GM19351 (cell line): Measurements from ENCODE around the gene DSCAML1.

ENCODE experiments used
- ATAC-seq: cut with Tn5 transposase; IDR thresholded peaks from one replicate; pipeline ENCODE4 v1.9.1; 2021; ENCODE audit warnings: mild to moderate bottlenecking, moderate library complexity; ENCODE audit not compliant: unreplicated experiment

DSCAML1 gene

DNA sequence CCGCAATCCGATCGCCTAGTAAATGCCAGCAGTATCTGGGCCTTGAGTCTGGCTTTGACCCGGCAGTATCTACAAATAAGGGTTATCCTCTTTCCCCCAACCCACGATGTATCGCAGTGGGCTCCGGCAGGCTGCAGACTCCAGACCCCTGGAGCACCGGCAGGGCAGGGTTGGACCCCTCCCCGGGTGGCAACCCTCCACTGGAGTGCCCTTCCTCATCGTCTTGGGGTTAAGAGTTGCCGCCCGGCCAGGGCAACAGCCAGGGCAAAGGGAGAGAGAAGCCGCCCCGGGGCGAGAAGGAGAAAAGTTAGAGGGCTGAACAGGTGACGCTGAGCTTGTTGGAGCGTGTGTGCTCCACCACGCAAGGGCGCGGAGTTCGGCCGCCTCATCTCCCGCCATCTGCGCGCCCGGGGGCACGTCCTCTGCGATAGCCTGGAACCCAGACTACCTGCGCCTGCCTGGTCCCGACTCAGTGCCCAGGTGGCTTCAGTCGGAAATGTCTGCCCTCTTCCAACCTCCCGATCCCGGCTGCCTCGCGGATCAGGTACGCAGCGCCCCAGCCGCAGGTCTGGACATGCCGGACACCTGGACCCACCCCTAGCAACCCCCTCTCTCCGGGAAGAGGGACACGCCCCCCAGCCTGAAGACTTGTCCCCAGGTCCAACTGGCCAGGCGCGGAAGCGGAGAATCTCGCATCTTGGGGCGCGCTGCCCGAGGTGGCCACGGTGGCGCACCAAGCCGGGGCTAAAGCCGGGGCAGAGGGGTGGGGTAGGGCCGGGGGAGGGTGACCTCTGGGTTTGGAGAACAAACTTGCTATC is 1.2 kb downstream of the DSCAML1 start:
- no peak for ATAC-seq

DNA sequence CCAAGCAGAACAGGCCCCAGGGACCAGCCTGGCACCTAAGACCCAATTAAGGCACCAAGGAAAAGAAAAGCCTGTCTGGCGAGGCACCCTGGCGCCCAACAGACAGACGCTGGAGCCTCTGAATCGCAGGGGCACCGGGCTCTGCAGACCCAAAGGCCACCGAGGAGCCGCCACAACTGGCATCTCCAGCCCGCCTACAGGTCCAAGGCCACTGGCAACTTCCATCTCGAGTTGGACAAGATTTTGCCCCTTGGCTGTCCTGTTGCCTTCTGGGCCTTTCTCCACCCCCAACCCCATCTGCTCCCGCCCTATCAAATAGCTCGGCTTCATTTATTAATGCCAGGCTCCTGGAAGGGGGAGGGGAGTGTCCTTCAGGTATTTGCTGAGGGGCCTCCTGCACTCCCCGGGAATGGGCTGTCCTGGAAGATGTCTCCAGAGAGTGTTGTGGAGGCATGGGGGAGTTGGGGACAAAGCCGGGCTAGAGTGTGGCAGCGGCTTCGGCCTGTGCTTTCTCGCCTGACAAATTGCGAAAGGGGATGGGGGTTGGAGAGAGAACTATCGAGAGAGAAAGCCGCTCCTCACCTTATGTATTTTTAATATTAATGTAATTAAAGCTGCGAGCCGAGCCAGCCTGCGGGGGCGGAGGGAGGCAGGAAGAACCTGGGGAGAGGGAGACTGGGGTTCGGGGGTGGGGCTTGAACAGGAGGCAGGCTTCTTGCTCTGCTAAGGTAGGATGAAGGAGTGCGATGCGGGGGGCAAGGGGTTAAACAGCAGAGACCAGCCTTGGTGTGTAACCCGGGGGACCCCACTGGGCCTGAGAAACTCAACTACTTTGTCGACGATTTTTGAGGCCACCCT is 2.0 kb downstream of the DSCAML1 start:
- ATAC-seq = no peak

DNA sequence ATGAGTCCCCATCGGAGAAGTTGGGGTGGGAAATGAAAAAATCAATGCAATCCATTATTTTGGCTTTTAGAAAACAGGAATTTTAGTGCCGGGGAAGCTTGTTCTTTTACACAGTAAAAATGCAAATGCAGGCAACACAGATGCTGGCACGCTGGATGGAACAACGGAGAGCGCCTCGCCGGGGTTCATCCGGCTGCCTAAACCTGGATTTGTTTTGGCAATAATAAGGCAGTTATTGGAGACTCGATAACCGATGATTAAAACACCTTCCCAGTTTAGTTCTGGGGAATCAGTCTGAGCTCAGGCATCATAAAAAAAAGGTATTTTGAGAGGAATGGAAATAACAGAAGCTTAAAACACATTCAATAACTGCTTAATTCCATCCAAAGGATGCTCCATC is 2.9 kb downstream of the DSCAML1 start:
- no peak for ATAC-seq

DNA sequence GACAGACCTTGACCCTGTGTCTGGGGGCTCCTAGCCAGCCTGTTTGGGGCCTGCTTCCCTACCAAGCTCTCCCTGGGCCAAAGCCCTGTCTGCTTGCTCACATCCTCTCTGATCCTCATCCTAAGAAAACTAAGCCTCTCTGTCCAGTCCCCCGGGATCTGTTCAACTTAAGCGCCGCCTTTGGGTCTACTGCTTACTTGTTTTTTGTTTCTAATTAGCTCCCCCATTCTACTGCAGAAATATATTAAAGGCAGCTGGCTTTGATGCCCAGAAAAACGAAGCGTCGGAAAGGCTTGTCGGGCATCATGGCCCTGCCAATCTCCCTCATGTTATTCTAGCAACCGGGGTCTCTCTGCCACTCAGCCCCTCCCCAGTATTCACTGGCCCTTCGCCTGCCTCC is 3.4 kb downstream of the DSCAML1 start:
- no peak for ATAC-seq

DNA sequence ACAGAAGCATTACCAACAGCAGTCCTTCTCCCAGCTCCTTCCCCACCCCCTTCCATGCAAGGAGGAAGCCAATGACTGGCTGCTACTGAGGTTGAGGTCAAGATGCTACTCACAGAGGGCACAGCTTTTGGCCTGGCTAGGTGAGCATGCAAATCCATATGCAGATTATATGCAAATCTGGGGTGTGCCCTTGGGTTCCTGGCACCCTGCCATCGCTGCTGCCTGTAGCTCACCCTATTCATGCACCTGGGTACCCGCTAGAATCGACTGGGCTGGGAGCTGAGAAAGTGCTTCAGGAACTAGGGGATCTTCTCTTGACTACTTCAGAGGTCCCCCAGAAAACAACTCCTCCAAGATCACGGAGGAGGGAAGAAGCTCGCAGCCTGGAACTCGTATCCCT is 4.0 kb downstream of the DSCAML1 start:
- no peak for ATAC-seq

GRCh38 chr11:117792241-117792640 is 4.8 kb downstream of the DSCAML1 start:
- no peak for ATAC-seq

DNA sequence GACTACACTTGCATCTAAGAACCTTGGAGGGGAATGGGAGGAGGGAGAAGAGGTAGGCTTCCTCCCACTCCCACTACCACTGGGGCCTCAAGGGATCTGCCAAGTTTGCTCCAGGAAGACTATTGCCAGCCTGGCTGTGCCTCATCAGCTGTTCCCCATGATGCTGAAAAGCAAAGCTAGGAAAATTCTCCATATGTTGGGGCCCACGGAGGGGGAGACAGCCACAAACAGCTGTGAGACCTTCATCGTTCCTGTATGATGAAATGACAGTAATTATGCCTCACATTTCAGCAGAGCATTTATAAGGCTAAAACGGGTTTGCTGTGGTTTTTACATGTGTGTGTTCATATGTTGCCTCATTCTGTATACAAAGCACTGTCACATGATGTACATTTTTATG is 6.7 kb downstream of the DSCAML1 start:
- no peak for ATAC-seq

- no peak for ATAC-seq
These were observed 7.8 kb downstream of the DSCAML1 start for GRCh38 chr11:117789241-117789640.

GRCh38 chr11:117786135-117786870 is 10.7 kb downstream of the DSCAML1 start:
- ATAC-seq = no peak

DNA sequence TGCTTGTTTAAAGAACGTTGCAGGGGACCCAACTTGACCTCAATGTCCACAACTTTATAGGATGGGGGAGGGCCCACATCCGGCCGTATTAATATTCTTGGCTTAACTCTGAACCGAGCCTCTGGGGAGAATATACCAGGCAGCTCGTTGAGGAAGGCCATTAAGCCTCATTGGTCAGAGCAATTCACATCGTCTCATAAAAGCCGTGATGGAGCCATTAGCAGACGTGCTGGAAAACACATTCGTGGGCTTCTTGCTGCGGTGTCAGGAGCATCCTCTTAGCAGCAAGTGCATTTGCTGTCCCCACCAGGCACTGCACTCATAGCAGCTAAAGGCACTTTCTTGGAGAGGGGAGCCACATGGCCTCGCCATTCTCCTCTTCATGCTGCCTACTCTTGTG is 14.9 kb downstream of the DSCAML1 start:
- no peak for ATAC-seq

- no peak for ATAC-seq
These were observed 15.4 kb downstream of the DSCAML1 start for GRCh38 chr11:117781627-117782026.

DNA sequence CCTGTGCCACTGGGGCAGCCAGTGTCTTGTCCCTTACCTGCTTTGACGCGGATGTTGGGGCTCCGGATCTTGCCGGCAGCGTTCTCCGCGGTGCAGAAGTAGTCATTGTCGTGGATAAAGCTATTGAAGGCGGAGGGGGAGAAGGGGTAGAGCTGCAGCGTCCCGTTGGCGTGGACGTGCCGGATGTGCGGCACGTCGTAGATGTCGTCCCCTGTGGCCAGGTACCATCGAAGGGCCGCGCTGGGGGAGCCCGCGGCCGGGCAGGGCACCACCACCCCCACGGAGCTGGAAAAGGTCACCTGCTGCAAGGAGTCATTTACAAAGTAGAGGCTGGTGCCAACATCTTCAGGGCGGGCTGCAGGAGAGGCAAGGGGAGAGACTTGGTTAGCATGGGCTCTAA is 16.6 kb downstream of the DSCAML1 start:
- no peak for ATAC-seq

DNA sequence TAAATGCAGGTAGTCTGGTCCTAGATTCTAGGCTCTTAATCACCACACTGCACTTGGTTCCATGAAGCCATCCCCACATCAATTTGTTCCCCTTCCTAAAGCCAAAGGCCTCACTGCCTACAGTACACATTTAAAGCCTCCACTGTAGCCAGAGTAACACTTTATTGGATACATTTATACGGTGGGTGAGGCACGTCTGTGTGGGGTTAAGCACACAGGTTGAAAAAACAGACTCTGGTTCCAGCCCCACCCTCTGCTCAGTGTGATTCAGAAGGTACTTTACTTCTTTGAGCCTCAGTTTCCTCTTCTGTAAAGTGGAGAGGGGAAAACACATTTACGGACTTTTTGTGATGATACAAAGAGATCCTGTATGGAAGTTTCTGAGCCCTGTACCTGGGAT is 22.5 kb downstream of the DSCAML1 start:
- ATAC-seq = no peak

GRCh38 chr11:117772360-117772759 is 24.7 kb downstream of the DSCAML1 start:
- no peak for ATAC-seq

DNA sequence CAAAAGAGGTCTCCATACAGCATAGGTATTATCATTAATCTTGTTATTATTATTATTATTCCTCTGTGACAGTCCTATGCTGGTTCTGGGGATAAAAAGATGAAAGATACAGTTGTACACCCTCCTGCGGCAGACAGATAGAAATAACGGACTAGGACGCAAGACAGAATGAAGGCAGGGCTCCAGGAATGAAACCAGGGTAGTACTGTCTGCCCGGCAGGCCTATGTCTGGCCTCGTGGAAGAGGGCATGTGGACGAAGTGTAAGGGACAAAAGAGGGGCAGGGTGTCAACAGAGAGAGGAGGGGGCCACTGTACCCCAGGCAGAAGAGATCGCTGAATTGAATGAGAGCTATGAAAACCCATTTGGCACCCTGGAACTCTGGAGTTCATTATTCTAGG is 25.2 kb downstream of the DSCAML1 start:
- no peak for ATAC-seq

- no peak for ATAC-seq
These were observed 25.8 kb downstream of the DSCAML1 start for GRCh38 chr11:117771197-117771596.

GRCh38 chr11:117770061-117770460 is 27.0 kb downstream of the DSCAML1 start:
- ATAC-seq = no peak

- ATAC-seq = no peak
These were observed 27.5 kb downstream of the DSCAML1 start for GRCh38 chr11:117769533-117769932.

GRCh38 chr11:117768506-117768905 is 28.5 kb downstream of the DSCAML1 start:
- ATAC-seq = no peak

DNA sequence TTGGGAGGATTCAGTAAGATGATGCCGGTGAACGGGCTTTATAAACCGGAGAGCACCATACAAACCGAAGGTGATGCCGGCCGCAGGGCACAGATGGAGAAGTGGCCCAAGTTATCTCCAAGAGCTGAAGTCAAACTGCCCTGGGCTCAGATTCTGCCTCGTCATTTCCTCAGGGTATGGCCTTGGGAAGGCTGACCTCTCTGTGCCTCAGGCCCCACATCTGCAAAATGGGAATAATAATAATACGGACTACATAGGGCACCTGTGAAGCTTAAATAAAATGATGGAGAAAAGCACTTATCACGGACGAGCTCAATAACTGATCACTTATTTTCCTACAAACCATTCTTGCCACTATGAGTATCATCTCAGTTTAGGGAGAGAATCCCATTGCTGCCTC is 29.9 kb downstream of the DSCAML1 start:
- no peak for ATAC-seq

GRCh38 chr11:117766576-117766975 is 30.4 kb downstream of the DSCAML1 start:
- no peak for ATAC-seq
